Fibroblast of upper back skin (primary cell): Measurements from ENCODE around the gene PIGX.

Experiments
- DNase-seq: peaks from one replicate; pipeline ENCODE4 v3.0.0-alpha.2; 2013

The PIGX gene

GRCh38 chr3:196711838-196712513, at the start of gene PIGX, which contains the start of gene CEP19:
PIGX (plus strand) TSS chr3:196712377.
CEP19 (minus strand) TSS chr3:196712250; CDS start chr3:196708657, 3,593 bp downstream.
- peak; percentile 81 for DNase-seq

- peak; percentile 45 for DNase-seq
Observed at GRCh38 chr3:196662711-196663571, 49.2 kb upstream of the PIGX start.

DNA sequence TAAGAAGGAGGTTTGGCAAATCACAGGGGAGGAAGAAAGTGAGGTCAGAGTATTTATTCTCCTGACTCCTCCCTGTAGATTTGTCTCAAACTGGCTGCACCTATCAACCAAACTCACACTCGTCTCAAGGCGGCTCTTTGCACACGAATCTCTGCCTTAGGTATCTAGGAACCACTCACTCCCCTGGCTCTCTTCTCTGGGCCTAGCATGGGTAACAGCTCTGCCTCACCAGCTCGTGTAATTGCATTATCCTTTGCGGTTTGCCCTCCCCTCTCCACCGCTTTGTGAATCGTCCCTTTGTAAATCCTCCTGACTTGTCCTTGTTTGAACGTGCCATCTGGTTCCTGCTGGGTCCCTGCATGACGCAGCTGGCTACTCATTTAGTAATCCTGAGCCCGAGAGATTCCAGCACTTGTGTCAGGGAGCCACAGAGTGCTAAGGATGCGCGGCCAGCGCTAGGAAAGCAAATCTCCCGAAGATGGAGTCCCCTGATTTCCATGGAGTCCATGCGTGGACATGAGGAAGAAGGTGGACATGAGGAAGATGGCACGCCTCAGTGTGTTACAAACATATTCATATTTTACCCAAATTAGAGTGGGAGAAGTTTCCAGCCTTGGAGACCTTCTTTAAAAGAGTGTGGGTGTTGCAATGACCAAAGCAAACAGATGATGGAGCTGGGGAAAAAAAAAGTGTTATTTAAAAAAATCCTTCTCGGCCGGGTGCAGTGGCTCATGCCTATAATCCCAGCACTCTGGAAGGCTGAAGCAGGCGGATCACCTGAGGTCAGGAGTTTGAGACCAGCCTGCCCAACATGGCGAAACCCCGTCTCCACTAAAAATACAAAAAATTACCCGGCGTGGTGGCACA, 45.9 kb upstream of the PIGX start:
- peak; percentile 33 for DNase-seq

- DNase-seq, result no peak
Observed at GRCh38 chr3:196667056-196667825, 44.9 kb upstream of the PIGX start.

- no peak for DNase-seq
Observed at GRCh38 chr3:196670339-196670738, 41.8 kb upstream of the PIGX start.

GRCh38 chr3:196673632-196674031, 38.5 kb upstream of the PIGX start:
- DNase-seq, result no peak

GRCh38 chr3:196677353-196677752, 34.8 kb upstream of the PIGX start:
- DNase-seq, result no peak

DNA sequence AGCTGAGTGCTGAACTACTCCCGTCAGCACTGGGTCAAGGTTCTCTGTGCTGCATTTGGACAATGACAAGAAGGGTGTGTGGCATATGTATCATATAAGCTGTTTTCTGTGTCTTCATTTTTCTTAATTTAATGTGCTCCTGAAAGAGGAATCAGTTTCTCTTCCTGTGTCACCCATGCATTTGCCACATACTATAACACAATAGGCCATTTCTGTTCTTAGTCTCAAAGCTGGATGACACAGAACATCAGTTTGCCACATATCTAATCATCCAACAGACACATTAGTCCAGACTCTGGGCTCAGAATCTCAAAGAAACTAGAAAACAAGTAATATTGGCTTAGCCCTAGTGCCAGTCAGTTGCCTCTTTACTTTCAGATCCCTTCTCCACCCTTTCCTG, 34.2 kb upstream of the PIGX start:
- no peak for DNase-seq

- peak; percentile 53 for DNase-seq
Observed at GRCh38 chr3:196684548-196685407, 27.4 kb upstream of the PIGX start.

- no peak for DNase-seq
Observed at GRCh38 chr3:196686436-196686835, 25.7 kb upstream of the PIGX start.

DNA sequence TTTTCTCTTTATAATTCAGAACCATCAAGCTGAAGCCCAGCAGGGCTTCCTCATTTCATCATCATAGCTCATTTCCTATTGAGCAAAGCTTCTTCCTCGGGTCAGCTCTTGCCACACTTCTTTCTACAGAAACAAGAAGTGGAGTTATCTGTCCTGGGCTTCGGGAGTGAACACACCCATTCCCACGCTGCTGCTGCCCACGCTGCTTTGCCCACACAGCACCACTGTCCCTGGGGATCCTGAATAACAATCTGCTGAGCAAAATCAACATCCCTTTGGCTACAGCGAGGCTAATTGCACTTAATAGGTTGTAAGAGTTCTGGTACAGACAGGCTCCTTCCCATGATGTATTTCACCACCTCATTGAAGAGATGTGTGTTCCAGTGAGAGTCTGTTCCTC, 23.8 kb upstream of the PIGX start:
- peak; percentile 54 for DNase-seq

DNA sequence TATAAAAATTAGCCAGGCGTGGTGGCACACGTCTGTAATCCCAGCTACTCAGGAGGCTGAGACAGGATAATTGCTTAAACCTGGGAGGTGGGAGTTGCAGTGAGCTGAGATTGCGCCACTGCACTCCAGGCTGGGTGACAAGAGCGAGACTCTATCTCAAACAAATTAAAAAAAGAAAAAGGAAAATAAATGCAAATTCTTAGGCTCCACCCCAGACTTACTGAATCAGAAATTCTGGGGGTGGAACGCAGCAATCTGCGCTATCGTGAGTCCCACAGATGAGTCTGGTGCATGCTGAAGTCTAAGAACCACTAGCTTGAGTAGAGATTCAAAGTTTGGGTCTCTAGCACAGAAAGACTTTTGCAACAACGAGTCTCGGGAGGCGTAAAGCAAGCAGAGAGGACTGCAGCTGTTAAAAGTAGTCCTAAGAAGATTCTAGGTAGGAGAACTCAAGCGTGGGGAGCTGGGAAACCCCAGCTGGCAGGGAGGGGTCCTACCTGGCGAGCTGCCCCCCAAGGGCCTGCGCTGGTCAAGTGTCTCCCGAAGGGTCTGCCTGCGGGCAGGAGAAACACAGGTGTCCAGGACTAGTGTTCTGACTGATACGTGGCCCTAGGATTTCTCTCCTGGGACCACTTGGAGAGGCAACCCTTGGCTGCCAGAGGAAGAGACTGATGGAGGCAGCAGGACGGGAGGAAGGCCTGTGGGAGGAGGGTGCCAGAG, 22.1 kb upstream of the PIGX start:
- no peak for DNase-seq

DNA sequence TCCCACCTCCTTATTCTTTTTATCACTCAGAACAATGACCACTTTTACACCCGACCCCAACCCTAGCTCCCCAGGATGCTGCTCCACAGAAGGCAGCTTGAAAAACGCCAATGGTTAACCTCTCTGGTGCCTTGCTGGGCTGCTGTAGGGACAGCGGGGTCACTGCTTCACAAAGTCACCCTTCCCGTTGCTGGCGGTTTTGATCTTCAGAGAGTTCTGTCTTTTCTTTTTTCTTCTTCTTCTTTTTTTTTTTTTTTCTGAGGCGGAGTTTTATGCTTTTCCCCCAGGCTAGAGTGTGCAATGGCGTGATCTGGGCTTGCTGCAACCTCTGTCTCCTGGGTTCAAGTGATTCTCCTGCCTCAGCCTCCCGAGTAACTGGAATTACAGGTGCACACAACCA, 20.8 kb upstream of the PIGX start:
- DNase-seq, result no peak

GRCh38 chr3:196694202-196694638, 18.0 kb upstream of the PIGX start:
- no peak for DNase-seq

DNA sequence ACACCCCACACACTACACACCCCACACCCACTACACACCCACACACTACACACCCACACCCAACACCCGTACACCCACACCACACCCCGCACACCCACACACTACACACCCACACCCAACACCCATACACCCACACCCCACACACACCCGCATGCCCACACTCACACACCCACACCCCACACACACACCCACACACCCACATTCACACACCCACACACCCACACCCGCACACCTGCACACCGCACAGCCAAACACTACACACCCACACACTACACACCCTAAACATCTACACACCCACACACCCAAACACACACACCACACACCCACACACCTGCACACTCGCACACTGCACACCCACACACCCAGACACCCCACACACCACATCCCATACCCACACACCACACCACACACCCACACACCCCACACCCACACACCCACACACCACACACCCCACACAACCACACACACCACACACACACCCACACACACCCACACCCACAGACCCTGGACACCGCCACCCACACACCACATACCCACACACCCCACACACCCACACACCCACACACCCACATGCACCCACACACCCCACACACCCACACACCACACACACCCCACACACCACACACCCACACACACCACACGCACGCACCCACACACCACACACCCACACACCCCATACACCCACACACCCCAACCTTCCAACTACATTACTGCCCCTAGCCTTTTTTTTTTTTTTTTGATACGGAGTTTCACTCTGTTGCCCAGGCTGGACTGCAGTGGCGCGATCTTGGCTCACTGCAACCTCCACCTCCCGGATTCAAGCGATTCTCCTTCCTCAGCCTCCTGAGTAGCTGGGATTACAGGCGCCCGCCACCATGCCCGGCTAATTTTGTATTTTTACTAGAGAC, 17.0 kb upstream of the PIGX start:
- no peak for DNase-seq

- no peak for DNase-seq
Observed at GRCh38 chr3:196695849-196696226, 16.3 kb upstream of the PIGX start.

- no peak for DNase-seq
Observed at GRCh38 chr3:196697270-196697669, 14.9 kb upstream of the PIGX start.

DNA sequence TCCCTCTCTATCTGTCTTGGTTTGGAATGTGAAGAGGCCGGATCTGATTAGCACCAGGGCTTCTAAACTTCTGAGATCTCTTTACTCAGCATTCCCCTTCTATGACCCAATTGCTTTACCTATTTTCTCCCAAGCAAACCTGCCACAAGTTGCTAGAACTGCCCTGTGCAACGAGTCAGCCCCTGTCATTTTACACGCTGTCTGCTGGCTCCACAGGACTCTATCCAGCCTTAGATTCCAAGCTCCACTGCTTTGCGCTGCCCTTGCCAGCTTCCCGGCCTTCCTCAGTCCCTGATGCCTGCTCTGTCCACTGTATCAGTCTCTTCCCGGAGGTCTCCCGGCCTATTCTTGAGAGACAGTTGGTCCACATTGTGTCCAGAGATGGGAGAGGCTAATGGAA, 12.4 kb upstream of the PIGX start:
- DNase-seq, result no peak

DNA sequence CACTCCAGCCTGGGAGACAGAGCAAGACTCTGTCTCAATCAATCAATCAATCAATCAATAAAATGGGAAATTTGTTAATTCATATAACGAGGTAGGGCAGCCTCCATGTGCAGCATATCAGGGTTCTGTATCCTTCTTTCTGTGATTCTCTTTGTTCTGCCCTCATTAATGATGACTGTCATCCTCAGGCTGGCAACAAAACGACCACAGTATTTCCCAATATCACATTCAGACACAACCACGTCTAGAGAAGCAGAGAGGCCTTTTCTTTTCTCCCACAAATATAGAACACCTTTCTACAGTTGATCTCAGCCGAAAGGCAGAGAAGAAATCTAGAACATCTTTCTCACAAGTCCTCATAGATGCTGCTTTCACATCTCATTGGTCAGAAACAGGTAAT, 11.4 kb upstream of the PIGX start:
- DNase-seq, result no peak

DNA sequence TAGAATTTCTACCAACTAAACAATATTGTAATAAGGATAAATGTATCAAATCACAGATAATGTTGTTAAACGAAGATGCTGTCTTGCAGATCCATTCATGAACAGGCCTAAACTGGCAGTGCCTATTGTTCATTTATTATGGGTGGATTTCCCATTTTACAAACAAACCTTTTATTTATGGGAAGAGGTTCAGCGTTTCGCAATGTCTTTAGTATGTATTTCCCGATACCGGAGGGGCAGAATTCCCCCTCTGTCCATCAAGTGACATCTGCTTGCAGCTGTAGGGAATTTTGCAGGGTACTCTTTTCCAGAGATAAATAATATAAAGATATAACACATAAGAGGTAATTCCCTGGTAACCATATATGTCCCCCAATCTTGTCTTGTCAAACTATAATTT, 5.8 kb upstream of the PIGX start:
- DNase-seq, result no peak
